ENCODE data around the gene AGO4.
"Not testable (repeated sequence)": the region's sequence is repeated elsewhere in the genome, so short reads cannot be mapped to it uniquely, and the experiment has no call there.

Gene AGO4

DNA sequence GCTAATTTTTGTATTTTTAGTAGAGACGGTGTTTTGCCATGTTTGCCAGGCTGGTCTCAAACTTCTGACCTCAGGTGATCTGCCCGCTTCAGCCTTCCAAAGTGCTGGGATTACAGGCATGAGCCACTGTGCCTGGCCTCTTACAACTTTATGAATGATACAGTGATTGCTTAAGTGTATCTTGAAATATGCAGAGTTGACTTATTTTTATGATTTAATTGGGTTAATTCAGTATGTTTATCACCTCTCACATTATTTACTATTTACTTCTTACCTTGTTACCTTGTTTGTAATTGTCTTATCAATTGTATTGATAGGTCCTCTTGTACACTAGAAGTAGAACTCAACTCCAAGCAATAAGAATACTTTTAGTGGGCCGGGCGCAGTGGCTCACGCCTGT is 4.9 kb downstream of the AGO4 start:
- not testable (repeated sequence) for DNase-seq

DNA sequence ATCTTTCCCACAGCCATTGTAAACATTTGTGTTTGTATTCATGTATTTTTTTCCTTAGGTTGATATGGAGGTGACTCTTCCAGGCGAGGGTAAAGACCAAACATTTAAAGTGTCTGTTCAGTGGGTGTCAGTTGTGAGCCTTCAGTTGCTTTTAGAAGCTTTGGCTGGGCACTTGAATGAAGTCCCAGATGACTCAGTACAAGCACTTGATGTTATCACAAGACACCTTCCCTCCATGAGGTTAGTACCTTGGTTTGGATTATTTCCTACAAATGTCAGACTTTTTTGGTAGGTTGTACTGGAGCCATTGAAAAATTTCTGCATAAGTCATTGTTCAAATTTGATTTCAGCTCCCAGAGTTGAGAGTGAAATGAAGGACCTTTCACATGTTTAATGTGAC is 17.4 kb downstream of the AGO4 start:
- no peak for DNase-seq

DNA sequence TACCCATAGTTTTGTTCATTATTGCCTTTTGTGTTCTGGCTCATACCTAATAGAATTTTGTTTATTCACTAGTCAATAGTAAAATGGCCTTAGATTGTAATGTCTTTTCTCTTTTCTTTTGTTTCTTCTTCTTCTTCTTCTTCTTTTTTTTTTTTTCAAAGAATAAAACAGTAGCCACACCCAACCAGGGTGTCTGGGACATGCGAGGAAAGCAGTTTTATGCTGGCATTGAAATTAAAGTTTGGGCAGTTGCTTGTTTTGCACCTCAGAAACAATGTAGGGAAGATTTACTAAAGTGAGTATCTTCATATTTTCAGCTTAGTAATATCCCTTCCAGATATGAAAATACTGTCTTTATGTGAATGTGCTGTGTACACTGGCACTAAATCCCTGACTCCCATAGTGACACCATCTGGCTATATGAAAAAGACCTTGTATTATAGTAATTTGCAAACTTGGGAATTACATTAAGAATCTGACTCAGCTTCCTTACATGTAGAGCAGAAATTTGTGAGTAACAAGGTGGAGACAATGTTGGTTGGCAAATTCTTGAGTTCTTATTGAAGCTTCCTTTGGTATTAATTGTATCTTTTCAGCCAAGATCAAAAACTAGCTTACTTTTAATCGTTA is 24.6 kb downstream of the AGO4 start:
- DNase-seq = no peak

DNA sequence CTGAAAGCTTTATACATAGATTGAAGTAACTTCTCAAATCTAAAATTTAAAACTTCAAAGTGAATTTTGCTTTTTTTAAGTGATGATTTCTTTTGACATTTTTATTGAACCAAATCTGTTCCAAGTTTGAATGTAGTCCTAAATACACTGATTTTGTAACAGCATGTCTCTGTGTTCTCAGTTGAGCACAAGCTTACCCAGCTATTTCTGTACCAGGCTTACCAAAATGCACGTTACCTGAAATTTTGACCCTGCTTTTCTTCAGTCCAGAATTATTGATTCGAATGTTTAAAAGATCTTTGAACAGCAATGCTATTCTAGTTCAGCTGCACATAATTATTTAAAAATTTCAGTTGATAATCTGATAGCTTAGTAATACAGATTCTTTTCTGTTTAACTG is 25.6 kb downstream of the AGO4 start:
- DNase-seq = no peak

DNA sequence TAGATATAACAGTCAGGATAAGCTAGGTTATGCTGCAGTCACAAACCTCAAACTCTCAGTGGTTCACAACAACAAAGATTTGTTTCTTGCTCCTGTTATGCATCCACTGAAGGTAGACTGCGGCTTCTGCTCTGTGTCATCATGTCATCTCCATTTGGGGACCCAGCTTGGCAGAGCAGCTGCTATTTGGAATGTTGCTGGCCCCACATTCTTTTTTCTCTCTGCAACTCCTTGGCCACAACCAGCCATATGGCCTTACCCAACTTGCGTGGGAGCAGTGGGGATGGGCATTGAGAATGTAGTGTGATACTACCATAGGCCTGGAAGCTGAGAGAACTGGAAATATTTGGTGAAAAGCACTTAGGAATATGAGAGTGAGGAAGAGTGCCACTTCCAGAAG is 26.4 kb downstream of the AGO4 start:
- DNase-seq = no peak

DNA sequence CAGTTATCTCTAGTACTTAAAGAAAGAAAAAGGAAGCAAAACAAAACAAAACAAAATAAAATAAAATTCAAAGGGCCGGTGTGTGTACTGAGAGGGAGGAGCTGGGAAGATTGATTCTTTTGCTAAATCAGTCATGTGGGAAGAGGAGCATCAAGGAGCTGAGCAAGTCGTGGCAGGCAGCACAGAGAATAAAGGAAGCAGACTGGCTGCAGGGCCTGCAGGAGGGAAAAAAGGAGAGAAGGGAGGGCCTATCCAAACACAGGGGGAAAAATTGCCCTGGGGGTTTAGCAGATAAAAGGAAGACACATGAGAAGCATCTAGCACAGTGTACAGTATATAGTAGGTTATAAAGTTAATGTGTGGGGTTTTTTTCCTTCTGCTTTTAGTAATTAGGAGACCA is 27.6 kb downstream of the AGO4 start:
- DNase-seq = no peak

DNA sequence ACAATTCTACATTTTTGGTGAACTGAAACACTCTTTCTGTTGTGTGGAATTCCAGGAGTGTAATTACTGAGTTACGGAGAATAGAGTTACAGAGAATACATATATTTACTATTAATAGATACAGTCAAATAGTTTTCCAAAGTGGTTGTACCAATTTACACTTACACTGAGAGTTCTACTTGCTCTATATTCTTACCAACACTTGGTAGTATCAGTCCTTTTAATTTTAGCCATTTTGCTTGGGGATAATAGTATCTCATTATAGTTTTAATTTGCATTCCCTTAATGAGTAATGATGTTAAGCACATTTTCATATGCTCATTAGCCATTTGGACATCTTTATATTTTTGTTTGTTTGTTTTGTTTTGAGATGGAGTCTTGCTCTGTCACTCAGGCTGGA is 28.9 kb downstream of the AGO4 start:
- no peak for DNase-seq

DNA sequence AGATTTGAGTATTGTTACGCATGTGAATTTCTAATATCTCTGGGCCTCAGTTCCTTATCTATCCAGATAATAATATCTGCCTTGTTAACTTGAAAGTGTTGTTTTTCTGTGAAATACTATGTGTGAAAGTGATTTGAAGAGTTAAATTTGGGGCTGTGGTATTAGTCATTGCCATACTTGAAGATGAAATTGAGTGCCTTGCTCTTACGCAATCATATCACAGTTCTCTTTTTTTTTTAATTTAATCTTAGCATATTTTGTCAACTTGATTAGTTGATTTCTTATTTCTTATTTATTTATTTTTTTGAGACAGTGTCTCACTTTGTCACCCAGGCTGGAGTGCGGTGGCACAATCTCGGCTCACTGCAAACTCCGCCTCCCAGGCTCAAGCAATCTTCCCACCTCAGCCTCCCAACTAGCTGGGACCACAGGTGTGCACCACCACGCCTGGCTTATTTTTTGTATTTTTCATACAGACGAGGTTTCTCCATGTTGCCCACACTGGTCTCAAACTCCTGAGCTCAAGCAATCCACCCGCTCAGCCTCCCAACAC is 31.0 kb downstream of the AGO4 start:
- DNase-seq = peak; percentile 17 to 61

DNA sequence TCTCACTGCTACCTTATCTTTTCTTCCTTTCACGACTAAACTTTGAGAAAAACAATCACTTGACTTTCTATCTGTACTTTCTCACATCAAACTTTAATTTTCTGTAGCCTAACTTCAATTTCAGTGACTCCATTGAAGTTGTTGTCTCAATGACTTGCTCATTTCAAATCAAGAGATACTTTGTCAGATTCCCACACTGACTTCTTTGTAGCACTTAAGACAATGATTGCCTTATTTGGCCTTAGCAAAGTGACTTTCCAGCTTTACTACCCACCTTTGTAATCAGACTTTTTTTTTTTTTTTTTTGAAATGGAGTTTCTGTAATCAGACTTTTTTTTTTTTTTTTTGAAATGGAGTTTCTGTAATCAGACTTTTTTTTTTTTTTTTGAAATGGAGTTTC is 37.0 kb downstream of the AGO4 start:
- DNase-seq = no peak

DNA sequence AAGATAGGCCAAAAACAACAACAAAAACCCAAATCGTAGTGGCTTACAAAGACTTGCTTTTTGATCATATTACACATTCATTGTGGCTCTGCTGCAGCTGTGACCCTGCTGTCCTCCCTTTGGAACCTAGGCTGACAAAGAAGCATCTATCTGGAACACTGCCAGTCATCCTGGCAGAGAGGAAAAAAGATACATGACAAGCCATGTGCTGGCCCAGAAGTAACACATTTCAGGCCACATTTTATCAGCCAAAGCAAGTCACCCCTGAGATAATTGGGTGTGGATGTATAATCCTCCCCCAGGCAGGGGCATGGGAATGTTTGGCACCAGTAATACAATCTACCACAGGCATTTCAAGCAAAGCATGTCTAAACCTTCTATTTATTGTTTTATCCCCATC is 38.0 kb downstream of the AGO4 start:
- DNase-seq = no peak

DNA sequence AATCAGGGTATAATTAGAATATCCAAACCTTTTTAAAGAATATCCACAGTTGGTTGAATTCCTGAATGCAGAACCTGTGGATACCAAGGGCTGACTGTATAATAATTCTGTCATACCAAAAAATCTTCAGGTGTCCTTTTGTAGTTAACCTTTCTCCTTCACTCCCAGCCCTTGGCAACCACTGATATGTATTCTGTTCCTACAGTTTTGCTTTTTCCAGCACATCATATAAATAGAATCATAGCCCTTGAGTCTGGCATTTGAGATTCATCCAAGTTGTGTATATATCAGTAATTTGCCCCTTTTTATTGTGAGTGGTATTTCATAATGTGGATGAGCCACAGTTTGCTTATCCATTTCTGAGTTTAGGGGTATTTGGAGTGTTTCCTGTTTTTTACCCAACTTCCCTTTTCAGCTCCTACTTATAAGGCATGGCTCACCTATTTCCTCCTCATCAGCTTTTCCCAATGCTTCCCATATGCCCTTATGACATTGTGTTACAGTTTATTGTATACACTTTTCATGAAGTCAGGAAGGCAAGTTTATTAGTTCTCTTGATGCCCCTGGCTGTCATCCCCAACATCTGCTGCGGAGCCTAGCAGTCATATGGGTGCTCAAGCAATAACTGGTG is 40.2 kb downstream of the AGO4 start:
- peak; percentile 49 to 50 for DNase-seq

DNA sequence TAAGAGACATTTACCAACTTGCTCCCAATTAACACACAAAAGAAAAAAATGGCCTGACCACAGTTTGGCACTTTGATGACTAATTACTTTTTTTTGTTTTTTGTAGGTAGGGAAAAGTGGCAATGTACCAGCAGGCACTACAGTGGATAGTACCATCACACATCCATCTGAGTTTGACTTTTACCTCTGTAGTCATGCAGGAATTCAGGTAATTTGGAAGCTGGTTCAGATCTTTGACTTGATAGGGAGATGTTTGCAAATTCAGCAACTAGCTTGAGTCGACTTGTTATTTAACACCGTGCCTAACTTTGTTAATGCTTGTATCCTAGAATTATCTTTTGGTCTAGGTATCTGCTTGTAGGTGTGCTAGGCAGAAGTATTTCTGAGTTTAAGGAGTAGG is 42.2 kb downstream of the AGO4 start:
- DNase-seq = no peak

DNA sequence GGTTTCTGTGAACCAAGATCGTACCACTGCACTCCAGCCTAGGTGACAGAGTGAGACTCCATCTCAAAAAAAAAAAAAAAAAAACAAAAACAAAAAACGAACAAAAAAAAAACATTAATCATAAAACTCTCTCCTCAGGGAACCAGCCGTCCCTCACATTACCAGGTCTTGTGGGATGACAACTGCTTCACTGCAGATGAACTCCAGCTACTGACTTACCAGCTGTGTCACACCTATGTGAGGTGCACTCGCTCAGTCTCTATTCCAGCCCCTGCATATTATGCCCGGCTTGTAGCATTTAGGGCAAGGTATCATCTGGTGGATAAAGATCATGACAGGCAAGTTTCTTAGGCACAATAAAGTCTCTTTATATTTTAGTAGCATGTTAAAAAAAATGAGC is 42.9 kb downstream of the AGO4 start:
- DNase-seq = no peak

DNA sequence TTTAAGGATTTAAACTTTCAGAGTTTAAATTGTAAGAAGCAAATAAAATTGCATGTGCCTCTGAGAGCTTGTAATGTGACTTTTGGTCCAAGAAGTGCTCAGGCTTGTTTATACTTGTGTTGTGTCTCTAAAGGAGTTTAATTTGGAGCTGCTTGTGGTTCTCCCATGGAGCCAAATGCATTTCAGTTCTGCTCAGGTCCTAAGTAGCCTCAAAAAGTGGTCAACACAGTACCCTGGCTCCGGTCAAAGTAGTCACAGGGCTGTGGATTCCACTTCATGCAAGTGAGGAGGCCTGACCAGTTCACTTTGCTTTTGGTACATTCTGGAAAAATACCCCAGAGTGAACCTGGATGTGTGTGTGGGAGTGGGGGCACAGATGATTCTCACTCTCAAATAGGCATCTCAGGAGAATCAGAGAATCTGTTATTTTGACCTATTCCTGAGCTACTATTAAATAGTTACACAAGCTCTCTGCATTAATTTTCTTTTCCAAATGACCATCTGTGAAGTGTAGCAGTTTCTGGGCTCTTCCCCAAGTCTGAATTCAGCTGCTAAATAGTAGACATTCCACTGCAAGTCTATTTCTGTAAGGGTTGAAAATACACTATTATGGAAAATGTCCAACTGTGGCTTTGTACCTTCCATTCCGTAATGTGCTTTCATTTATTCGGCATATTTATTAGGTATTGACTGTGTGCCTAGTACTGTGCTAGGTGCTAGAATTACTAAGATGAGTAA is 43.5 kb downstream of the AGO4 start:
- no peak for DNase-seq

DNA sequence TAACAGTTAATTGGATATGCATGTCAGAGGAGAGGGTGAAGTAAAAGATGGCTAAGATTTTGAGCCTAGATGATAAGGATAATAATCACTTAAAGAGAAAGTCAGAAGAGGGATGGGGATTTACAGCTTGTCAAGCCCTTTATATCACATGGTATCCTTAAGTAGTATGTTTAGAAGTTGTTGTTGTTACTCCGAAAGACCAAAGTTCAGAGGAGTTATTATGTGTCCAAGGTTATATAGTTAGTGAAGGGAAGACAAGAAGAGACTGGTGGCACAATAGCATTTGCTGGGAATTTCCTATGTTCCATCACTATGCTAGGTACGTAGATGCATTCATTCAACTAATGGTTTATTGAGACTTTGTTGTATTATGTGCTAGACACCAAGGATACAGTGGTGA is 44.4 kb downstream of the AGO4 start:
- DNase-seq = no peak

DNA sequence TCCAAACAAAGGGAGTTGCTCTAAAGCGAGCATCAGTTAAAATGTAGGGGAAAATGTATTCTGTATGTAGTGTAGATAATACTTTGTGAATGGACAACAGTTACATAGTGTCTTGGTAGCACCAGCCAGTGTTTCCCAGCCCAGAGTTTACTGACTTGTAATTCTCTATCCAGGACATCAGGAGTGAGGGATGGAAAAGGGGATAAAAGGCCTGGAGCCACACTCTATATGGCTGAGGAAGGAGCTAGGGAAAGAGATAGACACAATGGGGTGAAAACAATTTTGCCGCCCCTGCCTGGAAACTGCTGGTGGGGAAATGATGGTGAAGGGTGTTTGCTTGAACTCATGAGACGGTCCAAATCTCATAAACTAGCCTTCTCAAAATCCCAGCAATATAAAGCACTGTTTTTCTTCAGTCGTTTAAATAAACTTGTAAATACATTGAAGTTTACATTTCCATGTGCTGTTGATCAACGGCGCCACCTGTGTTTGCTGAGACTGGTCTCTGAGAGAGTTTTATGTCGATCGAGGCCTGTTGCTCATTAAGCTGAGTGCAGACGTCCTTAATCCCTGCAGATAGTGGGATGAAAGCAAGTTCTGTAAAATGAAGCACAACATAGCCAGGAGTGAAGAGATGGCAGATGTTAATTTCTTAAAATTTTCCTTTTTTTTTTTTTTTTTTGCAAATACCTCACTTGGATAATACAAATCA is 47.3 kb downstream of the AGO4 start:
- DNase-seq = no peak

DNA sequence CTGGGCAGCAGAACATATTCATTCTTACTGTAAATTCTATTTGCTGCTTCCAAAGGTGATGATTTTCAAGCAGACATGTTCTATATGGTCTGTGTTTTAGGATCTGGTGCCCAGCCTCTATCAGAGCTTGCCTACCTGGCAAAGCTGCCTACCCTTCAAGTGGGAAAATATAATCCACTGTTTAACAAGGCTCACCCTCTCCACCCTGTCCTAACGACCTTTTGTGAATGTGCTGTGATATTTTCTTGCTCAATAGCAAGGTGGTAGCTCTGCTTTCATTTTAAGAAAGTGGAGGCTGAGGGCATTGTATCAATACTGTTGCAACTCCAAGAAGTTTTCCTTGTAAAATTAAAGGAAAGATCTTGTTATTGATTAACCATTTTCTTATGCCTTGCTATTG is 49.1 kb downstream of the AGO4 start:
- no peak for DNase-seq

DNA sequence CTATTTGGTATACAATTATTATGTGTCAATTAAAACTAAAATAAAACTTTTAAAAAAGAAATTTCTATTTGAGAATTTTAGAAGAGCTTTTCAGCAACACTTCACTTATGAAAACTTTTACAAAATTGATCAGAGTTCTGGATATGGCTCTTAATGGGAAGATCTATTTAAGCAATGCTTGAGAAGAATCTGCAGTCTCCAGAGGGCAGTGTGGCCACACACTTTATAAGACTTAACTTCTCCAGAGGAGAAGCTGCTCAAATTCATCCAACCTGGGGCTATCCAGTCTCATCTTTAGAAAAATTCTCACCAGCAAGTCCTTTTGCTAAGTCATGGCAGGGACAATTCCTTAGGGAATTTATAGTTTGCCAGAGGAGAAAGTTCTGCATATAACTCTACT is 50.0 kb downstream of the AGO4 start:
- DNase-seq = peak; percentile 33 to 36

DNA sequence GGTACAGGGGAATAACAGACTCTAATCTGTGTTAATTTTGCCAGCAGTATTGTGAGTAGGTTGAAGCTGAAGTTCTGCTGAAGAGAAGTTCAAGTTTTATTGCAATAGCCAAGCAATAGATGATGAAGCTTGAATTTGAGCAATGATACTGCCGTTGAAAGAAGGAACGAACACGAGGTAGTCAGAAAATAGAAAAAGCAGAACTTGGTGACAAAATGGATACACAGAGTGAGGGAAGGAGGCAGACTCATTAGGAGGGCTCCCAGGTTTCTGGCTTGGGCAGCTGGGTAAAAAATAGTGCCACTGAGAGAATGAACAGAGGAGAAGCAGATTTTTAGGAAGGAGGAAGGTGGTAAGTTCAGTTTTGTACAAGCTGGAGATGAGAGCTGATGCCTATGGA is 52.9 kb downstream of the AGO4 start:
- DNase-seq = peak; percentile 74 to 88

DNA sequence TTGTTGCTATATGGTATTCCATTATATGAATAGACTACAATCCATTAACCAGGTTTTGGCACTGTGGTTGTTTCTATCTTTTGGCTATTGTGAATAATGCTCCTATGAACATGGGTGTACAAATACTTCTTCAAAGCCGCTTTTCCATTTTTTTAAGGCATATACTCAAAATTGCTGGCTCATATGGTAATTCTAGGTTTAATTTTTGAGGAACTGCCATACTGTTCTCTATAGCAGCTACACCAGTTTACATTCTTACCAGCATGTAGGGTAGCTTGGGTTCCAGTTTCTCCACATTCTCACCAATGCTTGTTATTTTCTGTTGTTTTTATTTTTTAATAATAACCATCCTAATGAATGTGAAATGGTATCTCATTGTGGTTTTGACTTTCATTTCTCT is 55.3 kb downstream of the AGO4 start:
- DNase-seq = no peak

DNA sequence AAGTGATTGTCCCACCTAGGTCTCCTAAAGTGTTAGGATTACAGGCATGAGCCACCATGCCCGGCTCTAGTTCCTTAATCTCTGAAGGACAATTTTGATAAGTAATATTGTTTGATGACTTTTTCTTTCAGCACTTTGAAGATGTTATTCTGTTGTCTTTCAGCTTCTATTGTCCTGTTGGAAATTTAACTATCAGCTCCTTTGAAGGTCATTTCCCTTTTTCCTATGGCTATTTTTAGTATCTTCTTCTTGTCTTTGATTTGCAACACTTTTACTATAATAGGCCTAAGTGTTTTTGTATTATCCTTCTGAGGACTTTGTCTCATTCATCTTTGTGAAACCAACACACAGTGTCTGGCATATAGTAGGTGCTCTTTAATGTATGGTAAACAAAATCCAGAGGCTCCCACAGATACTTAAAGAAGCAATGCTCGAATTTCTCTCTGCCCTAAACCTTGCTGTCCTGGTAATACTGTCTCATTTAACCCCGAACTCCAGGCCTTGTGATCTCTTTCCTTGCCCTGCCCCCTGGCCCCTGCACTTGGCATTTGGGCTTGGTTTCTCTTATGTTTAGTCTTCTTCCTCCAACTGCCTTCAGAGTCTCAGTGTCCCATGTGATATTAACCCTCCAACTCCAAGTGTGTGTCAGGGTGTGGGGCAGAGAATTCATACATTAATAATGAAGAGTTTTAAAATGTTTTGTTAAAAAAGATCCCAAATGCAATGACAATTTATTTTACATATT is 56.2 kb downstream of the AGO4 start:
- DNase-seq = no peak

DNA sequence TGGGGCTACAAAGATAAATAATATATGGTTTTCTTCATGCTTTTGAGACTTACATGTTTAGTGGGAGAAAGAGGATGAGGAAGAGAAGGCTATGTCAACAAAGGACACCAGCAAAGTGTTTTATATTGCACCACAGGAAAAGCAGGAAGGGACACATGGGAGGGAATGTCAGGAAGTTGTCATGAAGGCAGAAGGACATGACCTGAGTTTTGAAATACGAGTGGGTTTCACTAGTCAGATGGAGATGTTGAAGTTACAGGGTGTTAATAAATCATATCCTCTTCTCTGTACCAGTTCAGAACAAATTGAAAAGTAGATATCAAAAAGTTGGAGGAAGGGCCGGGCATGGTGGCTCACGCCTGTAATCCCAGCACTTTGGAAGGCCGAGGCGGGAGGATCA is 57.0 kb downstream of the AGO4 start:
- peak; percentile 19 to 23 for DNase-seq

DNA sequence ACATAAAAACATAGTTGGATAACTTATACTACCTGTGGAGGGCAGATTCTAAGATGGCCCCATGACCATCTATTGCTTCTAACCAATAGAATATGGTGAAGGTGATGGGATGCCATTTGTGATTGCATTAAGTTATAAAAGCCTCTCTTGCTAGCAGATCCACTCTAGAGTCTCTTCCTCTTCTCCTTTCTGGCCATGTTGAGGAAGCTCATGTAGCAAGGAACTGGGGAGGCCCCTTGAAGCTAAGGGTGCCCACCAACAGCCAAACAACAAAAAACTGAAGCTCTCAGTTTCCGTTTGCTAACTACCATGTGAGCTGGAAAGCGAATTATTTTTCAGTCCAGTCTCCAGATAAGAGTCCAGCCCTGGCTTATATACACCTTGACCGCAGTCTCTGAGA is 59.2 kb downstream of the AGO4 start:
- DNase-seq = peak; percentile 5 to 16
